Esophagus (tissue), 2 donors: ENCODE measurements around the gene KCNMA1. TPM values are rescaled to one million over a fixed set of nuclear protein-coding genes. Genes with fewer than 3 reads are reported as not detected.

ENCODE experiments used
- H3K27ac ChIP-seq, 2 donors: one replicate each; pipeline ENCODE4 v1.5.1; 2013; ENCODE audit warnings: low read depth in 2 of 2, mild to moderate bottlenecking in 2 of 2, inconsistent platforms in 1 of 2, low read length in 1 of 2, moderate library complexity in 1 of 2
- H3K27me3 ChIP-seq, 2 donors: one replicate each; pipeline ENCODE4 v1.6.1; 2013; ENCODE audit warnings: low read length in 2 of 2, control low read depth in 1 of 2, mild to moderate bottlenecking in 1 of 2; ENCODE audit not compliant: insufficient read depth in 2 of 2, control insufficient read depth in 1 of 2
- H3K36me3 ChIP-seq, 2 donors: one replicate each; pipeline ENCODE4 v1.6.1; 2013; ENCODE audit warnings: low read length in 1 of 2; ENCODE audit not compliant: control insufficient read depth in 2 of 2, insufficient read depth in 2 of 2
- H3K4me1 ChIP-seq, 2 donors: one replicate each; pipeline ENCODE4 v1.6.1; 2013; ENCODE audit warnings: low read length in 1 of 2; ENCODE audit not compliant: control insufficient read depth in 2 of 2, insufficient read depth in 2 of 2
- H3K4me3 ChIP-seq, 2 donors: one replicate each; pipeline ENCODE4 v1.5.1; 2013; ENCODE audit warnings: low read length in 2 of 2, mild to moderate bottlenecking in 2 of 2, low read depth in 1 of 2, moderate library complexity in 1 of 2
- H3K9me3 ChIP-seq, 2 donors: one replicate each; pipeline ENCODE4 v1.6.1; 2013; ENCODE audit warnings: mild to moderate bottlenecking in 2 of 2, low read depth in 1 of 2, low read length in 1 of 2, moderate library complexity in 1 of 2; ENCODE audit not compliant: control insufficient read depth in 2 of 2, insufficient read depth in 1 of 2
- WGBS, 2 donors: extraction: QIAGEN DNeasy Blood & Tissue Kit; methylation state at CpG; one replicate each; pipeline ENCODE4 v1.1.7; 2013; 5-methylcytosine and 5-hydroxymethylcytosine counted together
- polyA plus RNA-seq, 2 donors: library from polyadenylated mRNA; stranded (reverse); fragments of 200-250 nt; gene quantifications; one replicate each; pipeline ENCODE4 v1.2.3, GENCODE V29; 2013
- donor health status: healthy with polysubstance abuse.
- donor health status: Bipolar disorder and iron deficiency.

KCNMA1 gene
- polyA plus RNA-seq, 2 donors, result 8.4 to 11.2 TPM

DNA sequence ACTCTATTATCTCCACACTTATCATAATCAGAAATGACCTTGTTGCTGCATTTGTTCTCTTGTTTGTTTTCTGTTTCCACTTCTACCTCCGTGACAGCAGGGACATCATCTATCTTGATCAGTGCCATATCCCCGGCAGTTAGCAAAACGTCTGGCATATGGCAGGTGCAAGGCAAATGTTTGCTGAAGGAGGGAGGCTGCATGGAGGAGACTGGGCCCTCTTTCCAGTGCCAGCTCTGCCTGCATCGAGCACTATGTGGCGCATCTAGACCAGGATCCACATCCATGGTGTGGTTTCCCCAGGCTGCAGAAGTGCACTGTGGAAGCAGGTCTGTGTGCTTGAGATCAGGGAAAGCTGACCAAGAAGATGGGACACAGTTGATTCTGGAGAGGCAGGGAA, 181.2 kb downstream of the KCNMA1 start:
- Histone ChIP-seq H3K4me1 (no peaks in the 10 kb centered on the region), H3K27me3 (no peaks in the 10 kb centered on the region), H3K4me3 (no peak overlapping the region), H3K36me3 (no peaks in the 10 kb centered on the region), H3K27ac (no peak overlapping the region), H3K9me3 (no peaks in the 10 kb centered on the region)
- 63 to 77% methylated on average over 5 of the region's 5 CpGs for WGBS, 2 donors

DNA sequence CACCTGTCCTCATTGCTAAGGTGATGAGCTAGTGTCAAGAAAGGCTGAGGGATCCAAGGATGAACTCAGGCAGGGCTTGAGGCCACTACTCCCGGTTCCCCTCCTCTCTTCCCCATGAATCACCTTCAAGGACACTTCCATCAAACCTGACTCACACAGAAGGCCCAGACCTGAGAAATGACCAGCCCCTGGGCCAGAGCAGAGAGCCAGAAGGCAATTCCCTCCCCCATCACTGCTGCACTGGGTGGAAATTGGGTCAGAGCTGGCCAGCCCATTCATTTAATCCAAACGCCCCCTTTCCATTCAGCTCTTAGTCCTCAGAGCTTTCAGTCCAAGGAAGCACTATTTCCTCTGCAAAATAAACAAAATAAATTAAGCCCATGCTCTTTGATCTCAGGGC, 182.0 kb downstream of the KCNMA1 start:
- H3K4me1 ChIP-seq, result no peaks in the 10 kb centered on the region
- H3K27ac ChIP-seq, result no peak overlapping the region
- WGBS, 2 donors, result 74 to 81% methylated on average over 2 of the region's 2 CpGs
- H3K36me3 ChIP-seq, result no peaks in the 10 kb centered on the region
- H3K27me3 ChIP-seq, result no peaks in the 10 kb centered on the region
- no peak overlapping the region for H3K4me3 ChIP-seq
- no peaks in the 10 kb centered on the region for H3K9me3 ChIP-seq

DNA sequence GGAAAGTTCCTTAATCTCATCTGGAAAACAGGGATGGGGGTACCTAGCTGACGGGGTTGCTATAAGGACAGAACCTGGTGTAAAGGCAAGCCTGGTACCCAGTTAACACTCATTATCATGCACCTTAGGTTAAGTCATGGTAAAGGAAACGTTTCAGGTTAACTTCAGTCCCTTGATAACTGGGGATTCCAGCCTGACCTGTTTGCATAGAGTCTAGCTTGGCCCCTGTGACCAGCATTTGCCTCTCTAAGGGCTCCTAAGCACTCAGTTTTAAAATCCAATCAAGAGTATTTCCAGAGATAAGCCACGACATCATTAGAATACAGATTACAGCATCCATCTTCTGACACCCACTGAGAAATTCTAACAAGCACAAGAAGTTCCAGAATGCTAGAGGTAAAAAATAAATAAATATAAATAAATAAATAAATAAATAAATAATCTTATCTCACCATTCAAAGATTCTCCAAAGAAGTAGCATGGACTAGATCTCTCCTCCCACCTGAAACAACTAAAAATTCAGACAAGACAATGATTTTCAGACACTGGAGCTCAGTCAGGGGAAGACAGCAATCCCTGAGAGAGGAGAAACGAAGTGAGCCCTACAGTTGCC, 184.6 kb downstream of the KCNMA1 start:
- no peak overlapping the region for H3K4me3 ChIP-seq

DNA sequence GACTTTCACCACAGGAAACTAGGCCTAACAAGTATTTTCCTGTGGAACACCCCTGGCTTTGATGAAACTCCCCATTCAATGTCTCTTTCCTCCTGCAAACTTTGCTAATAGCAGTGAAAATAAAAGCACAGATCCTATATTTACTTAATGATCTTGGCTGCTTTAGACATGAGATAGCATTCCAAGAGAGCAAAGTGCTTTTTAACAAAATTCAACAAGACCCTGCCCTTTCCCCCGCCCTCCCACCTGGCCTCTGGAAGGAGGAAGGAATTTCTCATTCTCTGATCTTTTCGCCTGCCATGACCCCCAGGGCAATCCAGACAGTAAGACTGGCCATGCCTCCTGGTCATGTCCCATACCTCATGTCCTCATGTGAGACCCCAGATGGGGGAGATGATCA, 185.7 kb downstream of the KCNMA1 start:
- 73 to 87% methylated on average over 2 of the region's 2 CpGs for WGBS, 2 donors
- H3K27me3 ChIP-seq, result no peaks in the 10 kb centered on the region

More for the DNA sequence above, 184.6 kb downstream of the KCNMA1 start:
- no peaks in the 10 kb centered on the region for H3K9me3 ChIP-seq
- no peaks in the 10 kb centered on the region for H3K36me3 ChIP-seq
- no peaks in the 10 kb centered on the region for H3K27me3 ChIP-seq
- no peaks in the 10 kb centered on the region for H3K4me1 ChIP-seq
- 80 to 82% methylated on average over 4 of the region's 4 CpGs for WGBS, 2 donors
- no peak overlapping the region for H3K27ac ChIP-seq

DNA sequence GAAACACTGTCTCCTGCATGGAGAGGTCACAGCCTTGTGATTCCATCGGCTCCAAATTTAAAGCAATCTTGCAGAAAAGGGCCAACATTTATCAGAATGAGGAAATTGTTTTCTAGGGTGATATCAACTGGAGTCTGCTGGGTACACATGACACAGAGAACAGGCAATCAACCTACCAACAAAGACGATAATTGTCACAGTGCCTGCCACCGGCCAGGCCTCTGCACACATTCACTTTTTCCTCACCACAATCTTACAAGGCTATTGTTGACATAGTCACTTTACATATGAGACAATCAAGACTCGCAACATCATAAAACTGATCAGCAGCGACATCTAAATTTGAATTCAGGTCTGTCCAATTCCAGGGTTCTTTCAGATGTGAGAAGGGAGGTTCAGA, 189.4 kb downstream of the KCNMA1 start:
- WGBS, 2 donors, result 71 to 88% methylated on average over 5 of the region's 5 CpGs
- H3K27ac ChIP-seq, result no peak overlapping the region
- no peaks in the 10 kb centered on the region for H3K9me3 ChIP-seq

More for the DNA sequence above, 185.7 kb downstream of the KCNMA1 start:
- H3K27ac ChIP-seq, result no peak overlapping the region
- H3K36me3 ChIP-seq, result no peaks in the 10 kb centered on the region
- no peaks in the 10 kb centered on the region for H3K9me3 ChIP-seq
- H3K4me1 ChIP-seq, result no peaks in the 10 kb centered on the region
- H3K4me3 ChIP-seq, result no peak overlapping the region

DNA sequence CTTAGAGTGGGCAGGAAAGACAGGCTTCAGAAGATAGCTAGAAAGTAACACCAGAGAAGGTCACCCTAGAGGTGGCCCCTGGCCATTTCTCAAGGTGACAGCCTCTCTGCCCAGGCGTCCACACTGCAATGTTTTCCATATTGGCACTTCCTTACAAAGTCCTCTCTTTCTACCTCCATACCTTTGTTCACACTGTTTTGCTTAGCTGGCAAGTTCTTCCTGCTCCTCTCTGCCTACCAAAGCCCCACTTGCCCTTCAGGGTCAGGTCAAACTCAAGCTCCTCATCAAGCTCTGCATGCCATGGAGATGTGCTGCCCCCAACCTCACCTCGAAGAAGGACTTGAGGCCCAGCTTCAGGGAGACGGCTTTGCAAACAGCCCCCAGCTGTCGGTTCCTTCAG, 190.9 kb downstream of the KCNMA1 start:
- H3K27me3 ChIP-seq, result no peaks in the 10 kb centered on the region
- no peak overlapping the region for H3K4me3 ChIP-seq
- no peaks in the 10 kb centered on the region for H3K36me3 ChIP-seq
- no peak overlapping the region for H3K27ac ChIP-seq
- no peaks in the 10 kb centered on the region for H3K4me1 ChIP-seq
- H3K9me3 ChIP-seq, result no peaks in the 10 kb centered on the region
- WGBS, 2 donors, result 80 to 86% methylated on average over 4 of the region's 4 CpGs

More for the DNA sequence above, 189.4 kb downstream of the KCNMA1 start:
- H3K36me3 ChIP-seq, result no peaks in the 10 kb centered on the region
- no peak overlapping the region for H3K4me3 ChIP-seq
- no peaks in the 10 kb centered on the region for H3K4me1 ChIP-seq
- no peaks in the 10 kb centered on the region for H3K27me3 ChIP-seq

DNA sequence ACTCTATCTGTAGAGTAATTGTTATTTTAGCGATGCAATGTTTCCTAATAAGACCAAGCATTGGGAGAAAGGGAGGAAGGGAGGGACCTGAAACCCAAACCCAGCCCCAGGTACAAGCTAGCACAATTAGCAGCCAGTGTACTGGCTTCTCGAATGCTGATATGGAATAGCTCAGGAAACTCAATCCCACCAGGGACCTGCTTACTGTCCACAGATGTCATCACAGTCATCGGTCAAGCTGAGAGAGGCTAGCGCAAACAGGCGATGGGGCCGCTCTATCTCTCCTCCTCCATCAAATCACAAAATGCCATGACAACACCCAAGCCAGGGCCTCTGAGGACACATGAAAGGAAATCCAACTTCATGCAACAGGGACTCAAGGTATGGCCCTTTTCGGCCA, 192.1 kb downstream of the KCNMA1 start:
- Histone ChIP-seq H3K27ac (no peak overlapping the region), H3K4me1 (no peaks in the 10 kb centered on the region), H3K36me3 (no peaks in the 10 kb centered on the region), H3K4me3 (no peak overlapping the region), H3K9me3 (no peaks in the 10 kb centered on the region), H3K27me3 (no peaks in the 10 kb centered on the region)
- 92 to 97% methylated on average over 7 of the region's 7 CpGs for WGBS, 2 donors

DNA sequence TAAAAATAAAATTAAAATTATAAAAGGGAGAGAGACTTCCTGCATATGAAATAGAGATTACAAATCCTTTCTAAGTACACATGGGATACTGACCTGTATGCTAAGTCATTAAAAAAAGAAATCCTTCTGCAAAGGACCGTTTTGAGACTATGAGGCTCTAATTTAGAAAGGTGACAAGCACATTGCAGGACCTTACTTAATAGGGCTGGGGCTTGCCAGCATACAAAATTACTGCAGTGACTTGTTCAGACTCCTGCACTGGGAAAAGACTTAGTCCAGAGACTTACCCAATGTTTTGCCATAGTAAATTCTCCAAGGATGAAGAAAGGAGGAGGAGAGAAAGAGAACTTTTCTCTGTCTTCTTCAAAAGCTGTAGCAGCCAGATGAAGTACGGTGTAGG, 193.6 kb downstream of the KCNMA1 start:
- Histone ChIP-seq H3K9me3 (no peaks in the 10 kb centered on the region), H3K36me3 (no peaks in the 10 kb centered on the region), H3K27me3 (no peaks in the 10 kb centered on the region), H3K4me1 (no peaks in the 10 kb centered on the region), H3K27ac (no peak overlapping the region), H3K4me3 (no peak overlapping the region)
- WGBS, 2 donors, result 61 to 68% methylated on average over 2 of the region's 2 CpGs

DNA sequence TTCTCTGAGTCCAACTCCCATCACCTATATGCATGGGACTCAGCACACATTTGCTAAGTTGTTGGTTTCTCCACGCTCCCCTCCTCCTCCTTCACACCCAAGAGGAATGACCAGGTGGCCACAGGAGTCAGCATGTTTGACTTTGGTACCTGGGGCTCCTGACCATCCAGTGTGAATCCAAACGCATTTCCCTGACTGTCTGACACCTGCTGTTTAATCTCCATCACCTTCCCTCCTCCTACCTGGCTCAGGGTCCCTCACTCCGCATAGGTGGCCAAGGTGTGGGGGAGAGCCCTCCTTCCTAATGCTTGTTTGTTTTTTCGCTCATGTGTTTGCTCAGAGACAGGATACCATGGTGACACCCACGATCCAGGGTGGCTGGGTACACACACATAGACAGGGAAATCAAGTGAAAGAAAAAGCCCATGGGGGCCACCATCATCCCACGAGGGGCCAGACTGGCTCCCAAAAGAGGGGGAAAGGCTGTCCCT, 194.9 kb downstream of the KCNMA1 start:
- WGBS, 2 donors, result 77 to 79% methylated on average over 6 of the region's 6 CpGs
- H3K4me3 ChIP-seq, result no peak overlapping the region
- no peaks in the 10 kb centered on the region for H3K27me3 ChIP-seq
- H3K36me3 ChIP-seq, result no peaks in the 10 kb centered on the region
- H3K9me3 ChIP-seq, result no peaks in the 10 kb centered on the region
- H3K4me1 ChIP-seq, result no peaks in the 10 kb centered on the region
- H3K27ac ChIP-seq, result no peak overlapping the region
